Neural crest cell (in vitro differentiated cells): ENCODE measurements around the gene TRIML2. TPM values are rescaled to one million over a fixed set of nuclear protein-coding genes. Genes with fewer than 3 reads are reported as not detected.

Source experiments
- DNase-seq: peaks from one replicate; pipeline ENCODE4 v3.0.0; 2021; ENCODE audit warnings: low read depth, mixed read lengths, low spot score
- H3K27ac Mint-ChIP-seq: one replicate; pipeline ENCODE4 v1.8.0; 2021; ENCODE audit warnings: mild to moderate bottlenecking, mixed read lengths; ENCODE audit not compliant: unreplicated experiment
- H3K27me3 Mint-ChIP-seq: 2 replicates; pipeline ENCODE4 v1.8.0; 2021; ENCODE audit warnings: low read depth, mild to moderate bottlenecking, mixed read lengths
- H3K36me3 Mint-ChIP-seq: 2 replicates; pipeline ENCODE4 v1.8.0; 2021; ENCODE audit warnings: low read depth, mild to moderate bottlenecking, mixed read lengths
- H3K4me1 Mint-ChIP-seq: 2 replicates; pipeline ENCODE4 v1.8.0; 2021; ENCODE audit warnings: mixed read lengths
- H3K4me3 Mint-ChIP-seq: one replicate; pipeline ENCODE4 v1.8.0; 2021; ENCODE audit warnings: mild to moderate bottlenecking, mixed read lengths
- H3K9me3 Mint-ChIP-seq: 2 replicates; pipeline ENCODE4 v1.8.0; 2021; ENCODE audit warnings: mixed read lengths
- total RNA-seq: library from RNA; stranded (reverse); gene quantifications from 2 replicates; pipeline ENCODE4 v1.2.1, GENCODE V29; 2021
- TF ChIP-seq, protein P1 (sequence below): fragments of 200-600 bp; sonication (generic); conservative IDR thresholded peaks from 2 replicates; pipeline ENCODE4 v1.5.0; 2021; ENCODE audit warnings: antibody characterized with exemption, mild to moderate bottlenecking

Gene TRIML2
- total RNA-seq, 1 donor from 2014 or later = not detected

DNA sequence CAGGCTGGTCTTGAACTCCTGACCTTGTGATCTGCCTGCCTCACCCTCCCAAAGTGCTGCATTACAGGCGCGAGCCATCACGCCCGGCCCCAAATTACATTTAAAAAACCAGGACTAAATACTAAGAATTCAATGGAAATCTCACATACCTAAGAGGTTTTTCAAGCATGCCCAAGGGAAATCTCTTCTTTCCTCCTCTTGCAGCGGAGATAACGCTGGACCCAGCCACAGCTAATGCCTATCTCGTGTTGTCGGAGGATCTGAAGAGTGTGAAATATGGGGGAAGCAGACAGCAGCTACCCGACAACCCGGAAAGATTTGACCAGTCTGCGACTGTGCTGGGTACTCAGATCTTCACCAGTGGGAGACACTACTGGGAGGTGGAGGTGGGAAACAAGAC lies 37.2 kb upstream of the TRIML2 start:
- Mint-ChIP-seq H3K27me3 (no peaks in the 10 kb centered on the region), H3K36me3 (peaks cover 4% of the 10 kb centered on the region), H3K27ac (no peak overlapping the region), H3K4me3 (no peak overlapping the region), H3K4me1 (no peaks in the 10 kb centered on the region), H3K9me3 (peaks cover 4% of the 10 kb centered on the region)
- TF ChIP-seq, protein P1, sequence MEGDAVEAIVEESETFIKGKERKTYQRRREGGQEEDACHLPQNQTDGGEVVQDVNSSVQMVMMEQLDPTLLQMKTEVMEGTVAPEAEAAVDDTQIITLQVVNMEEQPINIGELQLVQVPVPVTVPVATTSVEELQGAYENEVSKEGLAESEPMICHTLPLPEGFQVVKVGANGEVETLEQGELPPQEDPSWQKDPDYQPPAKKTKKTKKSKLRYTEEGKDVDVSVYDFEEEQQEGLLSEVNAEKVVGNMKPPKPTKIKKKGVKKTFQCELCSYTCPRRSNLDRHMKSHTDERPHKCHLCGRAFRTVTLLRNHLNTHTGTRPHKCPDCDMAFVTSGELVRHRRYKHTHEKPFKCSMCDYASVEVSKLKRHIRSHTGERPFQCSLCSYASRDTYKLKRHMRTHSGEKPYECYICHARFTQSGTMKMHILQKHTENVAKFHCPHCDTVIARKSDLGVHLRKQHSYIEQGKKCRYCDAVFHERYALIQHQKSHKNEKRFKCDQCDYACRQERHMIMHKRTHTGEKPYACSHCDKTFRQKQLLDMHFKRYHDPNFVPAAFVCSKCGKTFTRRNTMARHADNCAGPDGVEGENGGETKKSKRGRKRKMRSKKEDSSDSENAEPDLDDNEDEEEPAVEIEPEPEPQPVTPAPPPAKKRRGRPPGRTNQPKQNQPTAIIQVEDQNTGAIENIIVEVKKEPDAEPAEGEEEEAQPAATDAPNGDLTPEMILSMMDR = no peak
- no peak for DNase-seq

DNA sequence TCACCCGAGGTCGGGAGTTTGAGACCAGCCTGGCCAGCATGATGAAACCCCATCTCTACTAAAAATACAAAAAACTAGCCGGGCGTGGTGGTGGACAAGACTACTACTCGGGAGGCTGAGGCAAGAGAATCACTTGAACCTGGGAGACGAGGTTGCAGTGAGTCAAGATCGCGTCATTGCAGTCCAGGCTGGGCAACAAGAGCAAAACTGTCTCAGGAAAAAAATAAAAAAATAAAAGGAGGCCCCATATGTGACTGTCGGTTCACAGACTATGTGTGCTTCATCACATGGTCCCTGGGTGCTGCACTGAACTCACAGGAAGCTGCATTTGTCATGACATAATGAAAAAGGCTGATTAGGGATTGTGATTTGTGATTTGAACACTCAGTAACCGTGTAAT lies 36.2 kb upstream of the TRIML2 start:
- no peak for DNase-seq
- TF ChIP-seq, protein P1 = no peak
- Mint-ChIP-seq H3K36me3 (peaks cover 4% of the 10 kb centered on the region), H3K4me3 (no peak overlapping the region), H3K4me1 (no peaks in the 10 kb centered on the region), H3K9me3 (peaks cover 4% of the 10 kb centered on the region), H3K27me3 (no peaks in the 10 kb centered on the region), H3K27ac (no peak overlapping the region)

GRCh38 chr4:188143731-188144130 lies 34.3 kb upstream of the TRIML2 start:
- Mint-ChIP-seq H3K36me3 (peaks cover 4% of the 10 kb centered on the region), H3K4me3 (no peak overlapping the region), H3K27ac (no peak overlapping the region), H3K4me1 (no peaks in the 10 kb centered on the region), H3K27me3 (no peaks in the 10 kb centered on the region), H3K9me3 (peaks cover 4% of the 10 kb centered on the region)
- TF ChIP-seq, protein P1 = no peak
- DNase-seq = no peak

DNA sequence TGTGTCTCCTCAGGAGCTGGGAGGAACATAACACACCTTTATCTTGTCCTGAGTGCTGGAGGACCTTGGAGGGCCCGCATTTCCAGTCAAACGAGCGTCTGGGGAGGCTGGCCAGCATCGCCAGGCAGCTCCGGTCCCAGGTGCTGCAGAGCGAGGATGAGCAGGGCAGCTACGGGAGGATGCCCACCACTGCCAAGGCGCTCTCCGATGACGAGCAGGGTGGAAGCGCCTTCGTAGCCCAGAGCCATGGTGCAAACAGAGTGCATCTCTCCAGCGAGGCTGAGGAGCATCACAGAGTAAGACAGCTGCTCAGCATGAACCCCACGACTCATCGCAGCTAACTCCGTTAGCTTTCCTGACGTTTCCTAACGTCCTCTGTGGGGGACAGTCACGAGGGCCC lies 30.3 kb upstream of the TRIML2 start:
- Mint-ChIP-seq H3K4me3 (no peak overlapping the region), H3K27me3 (no peaks in the 10 kb centered on the region), H3K27ac (no peak overlapping the region), H3K36me3 (peaks cover 2% of the 10 kb centered on the region), H3K9me3 (peaks cover 2% of the 10 kb centered on the region), H3K4me1 (no peaks in the 10 kb centered on the region)
- TF ChIP-seq, protein P1 = no peak
- no peak for DNase-seq

- Mint-ChIP-seq H3K36me3 (no peaks in the 10 kb centered on the region), H3K9me3 (no peaks in the 10 kb centered on the region), H3K27ac (no peak within 1 kb of the TSS), H3K4me1 (no peaks in the 10 kb centered on the region), H3K27me3 (no peaks in the 10 kb centered on the region), H3K4me3 (no peak within 1 kb of the TSS)
- TF ChIP-seq, protein P1 = no peak
- no peak for DNase-seq
These were observed 29.7 kb upstream of the TRIML2 start, which contains the start of gene TRIML1 for GRCh38 chr4:188139141-188139540. Gene TRIML1 (plus strand): TSS chr4:188139441. CDS start chr4:188139559, 118 bp downstream.

DNA sequence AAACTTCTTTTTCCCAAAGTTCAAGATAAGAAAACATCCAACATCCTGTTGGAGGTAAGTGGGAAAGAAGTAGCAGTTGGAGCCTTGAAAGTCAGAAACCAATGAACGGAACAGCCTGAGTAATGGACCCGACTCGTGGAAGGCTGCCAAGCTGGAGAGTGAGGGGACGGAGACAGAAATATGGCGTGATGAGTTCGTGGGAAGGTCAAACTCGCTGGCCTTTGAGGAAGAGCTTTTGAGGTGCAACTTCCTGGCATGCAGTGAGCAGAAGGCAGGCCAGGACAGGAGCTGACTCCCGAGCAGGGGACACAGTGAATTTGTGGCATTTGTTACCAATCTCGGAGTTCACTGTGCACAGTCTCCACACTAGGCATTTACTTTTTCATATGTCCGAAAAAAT lies 28.8 kb upstream of the TRIML2 start:
- no peak for DNase-seq
- TF ChIP-seq, protein P1 = no peak
- no peak overlapping the region for H3K4me3 Mint-ChIP-seq
- H3K27me3 Mint-ChIP-seq = no peaks in the 10 kb centered on the region
- H3K9me3 Mint-ChIP-seq = no peaks in the 10 kb centered on the region
- H3K4me1 Mint-ChIP-seq = no peaks in the 10 kb centered on the region
- no peak overlapping the region for H3K27ac Mint-ChIP-seq
- no peaks in the 10 kb centered on the region for H3K36me3 Mint-ChIP-seq
